SU-DHL-6 (cell line): ENCODE measurements around the gene EVA1C.
"Not testable (repeated sequence)": the region's sequence is repeated elsewhere in the genome, so short reads cannot be mapped to it uniquely, and the experiment has no call there.

Experiments used
- EZH2phosphoT487 ChIP-seq: fragments of 200-600 bp; sonication (generic), shearing (Covaris generic); conservative IDR thresholded peaks from 2 replicates; pipeline ENCODE4 v1.6.1; 2018; ENCODE audit warnings: mild to moderate bottlenecking, antibody characterized with exemption, low read length, moderate library complexity, mixed read lengths
- TF ChIP-seq, protein P1 (sequence below): fragments of 200-600 bp; sonication (generic); IDR thresholded peaks from one replicate; pipeline ENCODE4 v1.5.1; 2017; ENCODE audit warnings: antibody characterized with exemption, mild to moderate bottlenecking, low read length, moderate library complexity; ENCODE audit not compliant: insufficient read depth, poor library complexity, severe bottlenecking

DNA sequence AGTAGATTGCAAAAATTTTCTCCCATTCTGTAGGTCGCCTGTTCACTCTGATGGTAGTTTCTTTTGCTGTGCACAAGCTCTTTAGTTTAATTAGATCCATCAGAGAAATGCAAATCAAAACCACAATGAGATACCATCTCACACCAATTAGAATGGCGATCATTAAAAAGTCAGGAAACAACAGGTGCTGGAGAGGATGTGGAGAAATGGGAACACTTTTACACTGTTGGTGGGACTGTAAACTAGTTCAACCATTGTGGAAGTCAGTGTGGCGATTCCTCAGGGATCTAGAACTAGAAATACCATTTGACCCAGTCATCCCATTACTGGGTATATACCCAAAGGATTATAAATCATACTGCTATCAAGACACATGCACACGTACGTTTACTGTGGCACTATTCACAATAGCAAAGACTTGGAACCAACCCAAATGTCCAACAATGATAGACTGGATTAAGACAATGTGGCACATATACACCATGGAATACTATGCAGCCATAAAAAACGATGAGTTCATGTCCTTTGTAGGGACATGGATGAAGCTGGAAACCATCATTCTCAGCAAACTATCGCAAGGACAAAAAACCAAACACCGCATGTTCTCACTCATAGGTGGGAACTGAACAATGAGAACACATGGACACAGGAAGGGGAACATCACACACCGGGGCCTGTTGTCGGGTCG, 21.8 kb upstream of the EVA1C start:
- TF ChIP-seq, protein P1, sequence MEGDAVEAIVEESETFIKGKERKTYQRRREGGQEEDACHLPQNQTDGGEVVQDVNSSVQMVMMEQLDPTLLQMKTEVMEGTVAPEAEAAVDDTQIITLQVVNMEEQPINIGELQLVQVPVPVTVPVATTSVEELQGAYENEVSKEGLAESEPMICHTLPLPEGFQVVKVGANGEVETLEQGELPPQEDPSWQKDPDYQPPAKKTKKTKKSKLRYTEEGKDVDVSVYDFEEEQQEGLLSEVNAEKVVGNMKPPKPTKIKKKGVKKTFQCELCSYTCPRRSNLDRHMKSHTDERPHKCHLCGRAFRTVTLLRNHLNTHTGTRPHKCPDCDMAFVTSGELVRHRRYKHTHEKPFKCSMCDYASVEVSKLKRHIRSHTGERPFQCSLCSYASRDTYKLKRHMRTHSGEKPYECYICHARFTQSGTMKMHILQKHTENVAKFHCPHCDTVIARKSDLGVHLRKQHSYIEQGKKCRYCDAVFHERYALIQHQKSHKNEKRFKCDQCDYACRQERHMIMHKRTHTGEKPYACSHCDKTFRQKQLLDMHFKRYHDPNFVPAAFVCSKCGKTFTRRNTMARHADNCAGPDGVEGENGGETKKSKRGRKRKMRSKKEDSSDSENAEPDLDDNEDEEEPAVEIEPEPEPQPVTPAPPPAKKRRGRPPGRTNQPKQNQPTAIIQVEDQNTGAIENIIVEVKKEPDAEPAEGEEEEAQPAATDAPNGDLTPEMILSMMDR, result not testable (repeated sequence)
- not testable (repeated sequence) for TF ChIP-seq EZH2phosphoT487
